ENCODE data around the gene SRP68. TPM values are rescaled to one million over a fixed set of nuclear protein-coding genes. Genes with fewer than 3 reads are reported as not detected.

SRP68 gene
- total RNA-seq, 4 donors from 2014 or later, result 51.5 to 58.6 (median 53.5) TPM

DNA sequence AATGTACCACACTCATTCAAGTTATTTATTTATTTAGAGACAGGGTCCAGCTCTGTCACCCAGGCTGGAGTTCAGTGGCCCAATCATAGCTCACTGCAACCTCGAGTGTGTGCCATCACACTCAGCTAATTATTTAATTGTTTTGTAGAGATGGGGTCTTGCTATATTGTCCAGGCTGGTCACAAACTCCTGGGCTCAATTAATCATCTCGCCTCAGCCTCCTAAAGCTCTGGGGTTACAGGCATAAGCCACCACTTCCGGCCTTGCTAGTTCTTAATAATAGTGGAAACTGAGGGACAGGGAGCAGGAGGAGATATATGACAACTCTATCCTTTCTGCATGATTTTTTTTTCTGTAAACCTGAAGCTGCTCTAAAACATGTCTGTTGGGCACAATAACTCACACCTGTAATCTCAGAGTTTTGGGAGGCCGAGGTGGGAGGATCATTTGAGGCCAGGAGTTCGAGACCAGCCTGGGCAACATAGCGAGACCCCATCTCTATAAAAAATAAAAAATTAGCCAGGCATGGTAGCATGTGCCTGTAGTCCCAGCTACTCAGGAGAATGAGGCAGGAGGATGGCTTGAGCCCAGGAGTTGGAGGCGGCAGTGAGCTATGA lies 42.9 kb upstream of the SRP68 start:
- no peak for DNase-seq (ENCODE audit: low spot score in 2 of 2)
- TF ChIP-seq POLR2A (IDR thresholded peaks at IDR 0.05), result no peak
- TF ChIP-seq, protein P1, sequence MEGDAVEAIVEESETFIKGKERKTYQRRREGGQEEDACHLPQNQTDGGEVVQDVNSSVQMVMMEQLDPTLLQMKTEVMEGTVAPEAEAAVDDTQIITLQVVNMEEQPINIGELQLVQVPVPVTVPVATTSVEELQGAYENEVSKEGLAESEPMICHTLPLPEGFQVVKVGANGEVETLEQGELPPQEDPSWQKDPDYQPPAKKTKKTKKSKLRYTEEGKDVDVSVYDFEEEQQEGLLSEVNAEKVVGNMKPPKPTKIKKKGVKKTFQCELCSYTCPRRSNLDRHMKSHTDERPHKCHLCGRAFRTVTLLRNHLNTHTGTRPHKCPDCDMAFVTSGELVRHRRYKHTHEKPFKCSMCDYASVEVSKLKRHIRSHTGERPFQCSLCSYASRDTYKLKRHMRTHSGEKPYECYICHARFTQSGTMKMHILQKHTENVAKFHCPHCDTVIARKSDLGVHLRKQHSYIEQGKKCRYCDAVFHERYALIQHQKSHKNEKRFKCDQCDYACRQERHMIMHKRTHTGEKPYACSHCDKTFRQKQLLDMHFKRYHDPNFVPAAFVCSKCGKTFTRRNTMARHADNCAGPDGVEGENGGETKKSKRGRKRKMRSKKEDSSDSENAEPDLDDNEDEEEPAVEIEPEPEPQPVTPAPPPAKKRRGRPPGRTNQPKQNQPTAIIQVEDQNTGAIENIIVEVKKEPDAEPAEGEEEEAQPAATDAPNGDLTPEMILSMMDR (IDR thresholded peaks at IDR 0.05), result no peak
- TF ChIP-seq EP300 (IDR thresholded peaks at IDR 0.05), result no peak
- Histone ChIP-seq H3K27me3 (no peaks in the 10 kb centered on the region), H3K36me3 (no peaks in the 10 kb centered on the region), H3K4me3 (no peak overlapping the region), H3K4me1 (no peaks in the 10 kb centered on the region), H3K9me3 (no peaks in the 10 kb centered on the region), H3K27ac (no peak overlapping the region)
- 89 to 91% methylated on average over 7 of the region's 7 CpGs for WGBS, 2 donors

DNA sequence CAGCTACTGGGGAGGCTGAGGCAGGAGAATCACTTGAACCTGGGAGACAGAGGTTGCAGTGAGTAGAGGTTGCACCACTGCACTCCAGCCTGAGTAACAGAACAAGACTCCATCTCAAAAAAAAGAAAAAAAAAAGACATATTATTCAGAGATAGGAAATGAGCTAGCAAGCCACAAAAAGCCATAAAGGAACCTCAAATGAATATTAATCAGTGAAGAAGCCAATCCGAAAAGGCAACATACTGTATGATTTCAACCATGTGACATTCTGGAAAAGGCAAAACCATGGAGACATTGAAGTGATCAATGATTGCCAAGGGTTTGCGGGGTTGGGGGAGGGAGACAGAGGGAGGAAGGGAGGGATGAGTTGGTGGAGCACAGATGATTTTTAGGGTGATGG lies 39.6 kb upstream of the SRP68 start:
- WGBS, 2 donors, result 82 to 83% methylated on average over 2 of the region's 2 CpGs
- TF ChIP-seq EP300 (IDR thresholded peaks at IDR 0.05), result no peak
- no peak for TF ChIP-seq POLR2A (IDR thresholded peaks at IDR 0.05)
- TF ChIP-seq, protein P1 (IDR thresholded peaks at IDR 0.05), result no peak
- no peaks in the 10 kb centered on the region for H3K4me1 ChIP-seq

DNA sequence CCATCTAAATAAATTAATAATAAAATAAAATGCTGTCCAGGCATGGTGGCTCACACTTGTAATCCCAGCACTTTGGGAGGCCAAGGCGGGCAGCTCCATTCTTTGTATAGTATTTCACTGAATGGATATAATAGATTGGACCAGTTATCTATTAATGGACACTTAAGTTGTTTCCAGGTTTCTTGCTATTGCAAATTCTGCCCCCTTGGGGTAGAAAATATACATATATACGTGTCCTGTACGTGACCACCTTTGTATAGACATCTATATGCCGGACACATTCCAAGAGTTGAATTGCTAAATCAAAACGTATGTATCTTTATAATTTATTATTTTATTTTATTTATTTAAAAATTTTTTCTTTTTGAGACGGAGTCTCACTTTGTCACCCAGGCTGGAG lies 35.2 kb upstream of the SRP68 start:
- TF ChIP-seq, protein P1 (IDR thresholded peaks at IDR 0.05), result no peak
- TF ChIP-seq EP300 (IDR thresholded peaks at IDR 0.05), result no peak
- TF ChIP-seq POLR2A (IDR thresholded peaks at IDR 0.05), result no peak
- Histone ChIP-seq H3K9me3 (no peaks in the 10 kb centered on the region), H3K36me3 (no peaks in the 10 kb centered on the region), H3K27me3 (no peaks in the 10 kb centered on the region), H3K4me3 (no peak overlapping the region), H3K4me1 (peaks cover 0 to 13% (median 7%) of the 10 kb centered on the region in 4 donors), H3K27ac (no peak overlapping the region)
- WGBS, 2 donors, result 79 to 83% methylated on average over 6 of the region's 6 CpGs
- no peak for DNase-seq (ENCODE audit: low spot score in 2 of 2)

More for the DNA sequence above, 39.6 kb upstream of the SRP68 start:
- Histone ChIP-seq H3K27ac (no peak overlapping the region), H3K27me3 (no peaks in the 10 kb centered on the region), H3K9me3 (no peaks in the 10 kb centered on the region), H3K36me3 (no peaks in the 10 kb centered on the region), H3K4me3 (no peak overlapping the region)
- no peak for DNase-seq (ENCODE audit: low spot score in 2 of 2)

DNA sequence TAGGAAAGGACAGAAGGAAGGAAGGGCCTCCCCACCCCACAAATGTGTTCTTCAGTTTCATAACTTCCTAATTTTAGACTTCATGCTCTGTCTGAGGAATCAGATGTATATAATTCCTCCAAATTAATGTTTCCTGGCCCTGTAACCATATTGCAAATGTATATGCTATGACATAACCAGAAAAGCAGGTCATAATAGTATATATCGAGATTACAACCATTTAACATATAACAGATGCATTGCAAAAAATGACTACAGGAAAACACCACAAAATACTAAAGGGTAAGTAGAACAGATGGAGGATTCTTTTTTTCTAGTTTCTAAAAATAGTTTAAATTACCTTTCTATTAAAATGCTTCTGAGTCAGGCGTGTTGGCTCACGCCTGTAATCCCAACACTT lies 34.4 kb upstream of the SRP68 start:
- no peak for TF ChIP-seq POLR2A (IDR thresholded peaks at IDR 0.05)
- TF ChIP-seq, protein P1 (IDR thresholded peaks at IDR 0.05), result no peak
- TF ChIP-seq EP300 (IDR thresholded peaks at IDR 0.05), result no peak
- DNase-seq (ENCODE audit: low spot score in 2 of 2), result no peak
- H3K27me3 ChIP-seq, result no peaks in the 10 kb centered on the region
- 60 to 68% methylated on average over 3 of the region's 3 CpGs for WGBS, 2 donors
- H3K4me1 ChIP-seq, result peaks cover 0 to 21% (median 12%) of the 10 kb centered on the region in 4 donors
- no peak overlapping the region for H3K4me3 ChIP-seq
- peaks cover 0 to 2% (median 0%) of the 10 kb centered on the region in 3 donors for H3K36me3 ChIP-seq
- no peaks in the 10 kb centered on the region for H3K9me3 ChIP-seq
- no peak overlapping the region for H3K27ac ChIP-seq

DNA sequence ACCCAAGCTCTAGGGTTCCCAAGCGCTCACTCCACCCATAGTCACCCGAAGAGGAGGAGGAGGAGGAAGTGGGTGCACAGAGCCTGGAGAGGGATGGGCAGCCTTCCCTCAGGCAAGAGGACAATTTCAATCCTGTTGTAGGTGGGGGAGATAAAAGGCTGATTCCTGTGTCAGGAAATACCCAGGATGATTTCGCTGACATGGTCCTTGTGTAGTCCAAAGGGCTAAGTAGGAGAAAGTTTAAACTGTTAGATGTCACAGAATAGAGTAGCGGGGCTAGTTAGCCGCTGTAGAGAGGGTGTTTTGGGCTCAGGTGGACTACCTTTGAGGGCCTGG lies 32.5 kb upstream of the SRP68 start:
- peaks cover 0 to 25% (median 12%) of the 10 kb centered on the region in 4 donors for H3K4me1 ChIP-seq
- H3K36me3 ChIP-seq, result peaks cover 0 to 21% (median 0%) of the 10 kb centered on the region in 3 donors
- H3K27me3 ChIP-seq, result no peaks in the 10 kb centered on the region
- H3K4me3 ChIP-seq, result no peak overlapping the region
- H3K9me3 ChIP-seq, result no peaks in the 10 kb centered on the region
- H3K27ac ChIP-seq, result no peak overlapping the region
- no peak for DNase-seq (ENCODE audit: low spot score in 2 of 2)
- 77 to 78% methylated on average over 5 of the region's 5 CpGs for WGBS, 2 donors
- TF ChIP-seq EP300 (IDR thresholded peaks at IDR 0.05) (no peak), POLR2A (IDR thresholded peaks at IDR 0.05) (no peak)
- TF ChIP-seq, protein P1 (IDR thresholded peaks at IDR 0.05), result no peak
